Esophagus (tissue), 2 donors: Measurements from ENCODE around the gene PRDX1. TPM values are rescaled to one million over a fixed set of nuclear protein-coding genes. Genes with fewer than 3 reads are reported as not detected.
"Not testable (repeated sequence)": the region's sequence is repeated elsewhere in the genome, so short reads cannot be mapped to it uniquely, and the experiment has no call there.

Source experiments
- H3K27ac ChIP-seq, 2 donors: one replicate each; pipeline ENCODE4 v1.5.1; 2013; ENCODE audit warnings: low read depth in 2 of 2, mild to moderate bottlenecking in 2 of 2, inconsistent platforms in 1 of 2, low read length in 1 of 2, moderate library complexity in 1 of 2
- H3K27me3 ChIP-seq, 2 donors: one replicate each; pipeline ENCODE4 v1.6.1; 2013; ENCODE audit warnings: low read length in 2 of 2, control low read depth in 1 of 2, mild to moderate bottlenecking in 1 of 2; ENCODE audit not compliant: insufficient read depth in 2 of 2, control insufficient read depth in 1 of 2
- H3K36me3 ChIP-seq, 2 donors: one replicate each; pipeline ENCODE4 v1.6.1; 2013; ENCODE audit warnings: low read length in 1 of 2; ENCODE audit not compliant: control insufficient read depth in 2 of 2, insufficient read depth in 2 of 2
- H3K4me1 ChIP-seq, 2 donors: one replicate each; pipeline ENCODE4 v1.6.1; 2013; ENCODE audit warnings: low read length in 1 of 2; ENCODE audit not compliant: control insufficient read depth in 2 of 2, insufficient read depth in 2 of 2
- H3K4me3 ChIP-seq, 2 donors: one replicate each; pipeline ENCODE4 v1.5.1; 2013; ENCODE audit warnings: low read length in 2 of 2, mild to moderate bottlenecking in 2 of 2, low read depth in 1 of 2, moderate library complexity in 1 of 2
- H3K9me3 ChIP-seq, 2 donors: one replicate each; pipeline ENCODE4 v1.6.1; 2013; ENCODE audit warnings: mild to moderate bottlenecking in 2 of 2, low read depth in 1 of 2, low read length in 1 of 2, moderate library complexity in 1 of 2; ENCODE audit not compliant: control insufficient read depth in 2 of 2, insufficient read depth in 1 of 2
- WGBS, 2 donors: extraction: QIAGEN DNeasy Blood & Tissue Kit; methylation state at CpG; one replicate each; pipeline ENCODE4 v1.1.7; 2013; 5-methylcytosine and 5-hydroxymethylcytosine counted together
- polyA plus RNA-seq, 2 donors: library from polyadenylated mRNA; stranded (reverse); fragments of 200-250 nt; gene quantifications; one replicate each; pipeline ENCODE4 v1.2.3, GENCODE V29; 2013
- donor health status: healthy with polysubstance abuse.
- donor health status: Bipolar disorder and iron deficiency.

The PRDX1 gene
- polyA plus RNA-seq, 2 donors, result 1,018 to 1,250 TPM

DNA sequence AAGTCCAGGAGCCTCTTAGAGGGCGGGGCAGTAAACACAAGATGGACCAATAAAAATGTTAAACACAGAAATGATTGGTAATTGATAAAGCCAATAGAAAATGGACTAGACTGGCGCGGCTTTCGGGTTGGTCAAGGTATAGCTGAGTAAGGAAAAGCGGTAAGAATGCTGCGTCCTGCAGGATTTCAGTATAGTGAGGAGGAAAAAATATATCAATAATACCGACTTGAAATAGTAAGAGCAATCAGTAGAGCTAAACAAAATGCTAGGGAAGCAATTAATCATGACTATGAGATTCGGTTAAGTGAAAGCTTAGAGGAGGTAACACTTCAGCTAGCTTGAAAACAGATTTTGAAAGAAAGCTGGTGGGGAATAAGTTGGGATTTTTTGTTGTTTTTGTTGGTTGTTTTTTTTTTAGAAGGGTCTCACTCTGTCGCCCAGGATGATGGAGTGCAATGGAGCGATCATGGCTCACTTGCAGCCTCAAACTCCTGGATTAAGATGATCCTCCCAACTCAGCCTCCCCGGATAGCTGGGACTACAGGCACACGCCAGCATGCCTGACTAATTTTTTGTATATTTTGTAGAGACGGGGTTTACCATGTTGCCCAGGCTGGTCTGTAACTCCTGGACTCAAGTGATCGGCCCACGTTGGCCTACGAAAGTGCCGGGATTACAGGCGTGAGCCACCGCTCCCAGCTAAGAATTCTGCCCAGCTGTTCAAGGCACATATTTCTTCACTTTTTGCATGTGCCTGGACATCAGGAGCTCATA, 30.0 kb downstream of the PRDX1 start:
- H3K4me1 ChIP-seq, result peaks cover 3 to 5% of the 10 kb centered on the region in 2 donors
- peaks cover 0 to 4% of the 10 kb centered on the region in 2 donors for H3K36me3 ChIP-seq
- no peaks in the 10 kb centered on the region for H3K9me3 ChIP-seq
- H3K27ac ChIP-seq, result peak overlapping the region in 1 of 2 donors; percentile 51
- no peaks in the 10 kb centered on the region for H3K27me3 ChIP-seq
- H3K4me3 ChIP-seq, result peak overlapping the region in 1 of 2 donors; percentile 71
- 46 to 48% methylated on average over 19 of the region's 19 CpGs for WGBS, 2 donors

DNA sequence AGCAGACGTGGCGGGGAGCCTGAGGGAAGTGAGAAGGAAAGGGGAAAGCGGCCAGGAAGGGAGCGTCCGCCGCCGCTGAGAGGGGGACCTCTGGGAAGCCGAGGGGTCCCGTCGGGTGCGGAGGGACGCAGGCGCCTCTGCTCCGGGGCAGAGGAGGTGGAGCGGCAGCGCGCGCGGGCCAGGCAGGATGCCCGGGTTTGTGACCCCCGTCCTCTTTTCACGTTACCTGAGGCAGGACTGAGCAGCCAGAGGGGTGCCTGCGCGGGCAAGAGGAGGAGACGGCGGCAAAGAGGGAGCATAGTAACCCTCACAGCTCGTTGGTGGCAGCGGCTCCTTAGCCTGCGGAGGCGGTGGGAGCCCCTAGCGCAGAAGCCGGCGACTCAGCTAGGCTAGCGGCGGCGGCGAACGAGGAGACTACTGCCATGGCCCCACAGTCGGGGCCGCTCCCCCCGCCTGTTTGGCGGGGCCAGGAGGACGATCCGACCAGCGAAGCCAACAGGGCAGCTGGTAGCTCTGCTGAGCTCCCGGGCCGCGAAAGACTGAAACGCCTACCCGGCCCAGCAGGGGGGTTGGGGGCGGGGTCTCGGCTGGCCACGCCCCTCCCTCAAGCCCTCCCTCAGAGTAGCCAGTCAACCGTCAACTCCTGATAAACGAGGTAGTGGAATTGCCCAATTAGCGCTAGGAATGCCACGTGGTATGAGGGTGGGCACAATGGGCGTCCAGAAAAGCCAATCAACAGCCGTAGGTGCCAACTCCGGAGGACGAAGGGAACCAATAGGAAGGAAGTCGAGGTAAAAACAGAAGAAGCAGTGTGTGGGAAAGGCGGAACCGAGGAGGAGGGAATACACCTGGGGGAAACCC, 30.8 kb downstream of the PRDX1 start, which contains the start of gene TESK2:
Gene TESK2 (minus strand): TSS at position 538 of the 861 bp plus-strand sequence. CDS start 33,378 bp downstream, outside the sequence.
- 0% methylated on average over 63 to 64 of the region's 64 CpGs for WGBS, 2 donors
- Histone ChIP-seq H3K4me3 (peak within 1 kb of the TSS; percentile 71 to 78), H3K4me1 (peaks cover 0 to under 1% of the 10 kb centered on the region in 2 donors), H3K27ac (peak within 1 kb of the TSS; percentile 93 to 94), H3K36me3 (peaks cover 0 to 4% of the 10 kb centered on the region in 2 donors), H3K9me3 (no peaks in the 10 kb centered on the region), H3K27me3 (no peaks in the 10 kb centered on the region)

DNA sequence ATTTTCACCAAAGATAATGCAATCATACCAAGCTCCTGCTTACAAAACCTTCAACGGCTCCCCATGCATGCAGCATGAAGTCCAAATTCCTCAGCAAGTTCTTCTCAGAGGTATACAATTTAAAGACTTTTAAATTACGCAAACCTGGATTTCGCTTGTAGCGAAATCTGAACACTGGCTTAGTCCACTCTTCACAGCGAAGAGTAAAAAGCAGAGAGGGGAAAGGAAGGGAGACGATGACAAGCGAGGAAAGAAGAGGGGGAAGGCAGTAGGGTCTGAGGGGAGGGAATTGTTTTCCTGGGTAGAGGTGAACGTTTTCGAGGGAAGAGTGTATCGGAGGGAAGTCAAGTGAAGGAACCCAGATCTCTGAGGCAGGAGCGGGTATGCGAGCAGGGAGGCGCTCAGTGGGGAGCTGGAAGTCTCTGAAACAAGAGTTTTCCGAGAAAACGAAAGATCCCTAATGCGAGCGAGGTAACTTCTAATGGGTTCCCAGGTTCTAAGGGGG, 31.5 kb downstream of the PRDX1 start:
- Histone ChIP-seq H3K27ac (peak overlapping the region; percentile 93 to 94), H3K9me3 (no peaks in the 10 kb centered on the region)

DNA sequence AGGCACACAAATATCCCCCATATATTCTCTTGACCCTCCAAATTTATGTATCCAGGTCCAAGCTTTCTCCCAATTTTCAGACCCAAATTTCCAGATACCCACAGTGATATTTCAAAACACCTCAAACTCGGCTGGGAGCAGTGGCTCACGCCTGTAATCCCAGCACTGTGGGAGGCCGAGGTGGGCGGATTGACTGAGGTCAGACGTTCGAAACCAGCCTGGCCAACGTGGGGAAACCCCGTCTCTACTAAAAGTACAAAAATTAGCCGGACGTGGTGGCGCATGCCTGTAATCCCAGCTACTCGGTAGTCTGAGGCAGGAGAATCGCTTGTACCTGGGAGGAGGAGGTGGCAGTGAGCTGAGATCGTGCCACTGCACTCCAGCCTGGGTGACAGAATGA, 32.3 kb downstream of the PRDX1 start:
- peak overlapping the region in 1 of 2 donors; percentile 71 for H3K4me3 ChIP-seq
- not testable (repeated sequence) for H3K9me3 ChIP-seq, H3K27ac ChIP-seq, H3K27me3 ChIP-seq, H3K36me3 ChIP-seq, H3K4me1 ChIP-seq
- WGBS, 2 donors, result 37 to 45% methylated on average over 14 of the region's 14 CpGs

More for the DNA sequence above, 31.5 kb downstream of the PRDX1 start:
- Histone ChIP-seq H3K4me3 (peak overlapping the region; percentile 71 to 78), H3K27me3 (no peaks in the 10 kb centered on the region), H3K36me3 (peaks cover 0 to 3% of the 10 kb centered on the region in 2 donors), H3K4me1 (no peaks in the 10 kb centered on the region)
- WGBS, 2 donors, result 2 to 3% methylated on average over 17 of the region's 17 CpGs

DNA sequence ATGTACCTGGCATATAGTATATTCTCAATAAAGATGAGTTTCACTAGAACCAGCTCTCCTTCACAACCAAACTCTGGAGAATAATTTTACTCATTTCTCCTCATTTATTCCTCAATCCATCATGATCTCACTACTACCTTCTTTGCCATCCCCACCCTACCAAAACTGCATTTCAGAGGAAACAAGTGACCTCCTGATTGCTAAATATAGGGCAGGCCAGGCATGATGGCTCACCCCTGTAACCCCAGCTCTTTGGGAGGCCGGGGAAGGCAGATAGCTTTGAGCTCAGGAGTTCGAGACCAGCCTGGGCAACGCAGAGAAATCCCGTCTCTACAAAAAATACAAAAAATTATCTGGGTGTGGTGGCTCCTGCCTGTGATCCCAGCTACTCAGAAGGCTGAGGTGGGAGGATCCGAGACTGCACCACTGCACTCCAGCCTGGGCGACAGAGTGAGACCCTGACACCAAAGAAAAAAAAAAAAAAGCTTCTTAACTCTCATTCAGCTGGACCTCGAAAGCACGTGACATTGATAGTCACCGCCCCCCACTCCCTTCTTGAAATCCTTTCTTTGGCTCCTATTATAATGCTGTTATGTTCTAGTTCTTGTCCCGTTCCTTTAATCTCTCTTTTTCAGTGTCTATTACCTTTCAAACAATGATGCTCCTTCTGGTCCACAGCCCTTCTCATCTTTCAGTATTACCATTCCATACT, 32.9 kb downstream of the PRDX1 start:
- H3K4me1 ChIP-seq, result no peaks in the 10 kb centered on the region
- 65 to 67% methylated on average over 10 of the region's 10 CpGs for WGBS, 2 donors
- H3K27ac ChIP-seq, result no peak overlapping the region
- H3K9me3 ChIP-seq, result no peaks in the 10 kb centered on the region
- no peaks in the 10 kb centered on the region for H3K27me3 ChIP-seq
- no peak overlapping the region for H3K4me3 ChIP-seq
- H3K36me3 ChIP-seq, result no peaks in the 10 kb centered on the region

DNA sequence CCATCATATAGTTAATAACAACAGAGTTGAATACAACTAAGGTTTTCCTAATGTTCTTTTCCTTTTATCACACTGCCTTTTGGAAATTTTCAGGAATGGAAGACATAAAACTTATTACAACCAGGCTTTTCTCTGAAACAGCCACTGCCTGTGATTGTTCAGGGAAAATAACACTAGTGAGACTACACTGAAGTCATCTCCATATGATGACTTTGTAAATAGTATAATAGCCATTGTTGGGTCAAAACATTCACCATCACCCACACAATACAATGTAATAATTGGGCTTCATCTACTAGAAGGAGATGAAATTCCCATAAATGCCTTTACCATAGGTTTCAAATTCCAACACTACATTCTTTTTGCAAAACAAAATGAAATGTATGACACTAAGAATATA, 35.7 kb downstream of the PRDX1 start:
- Histone ChIP-seq H3K4me3 (no peak overlapping the region), H3K27ac (no peak overlapping the region), H3K9me3 (no peaks in the 10 kb centered on the region), H3K27me3 (no peaks in the 10 kb centered on the region), H3K36me3 (no peaks in the 10 kb centered on the region), H3K4me1 (no peaks in the 10 kb centered on the region)

DNA sequence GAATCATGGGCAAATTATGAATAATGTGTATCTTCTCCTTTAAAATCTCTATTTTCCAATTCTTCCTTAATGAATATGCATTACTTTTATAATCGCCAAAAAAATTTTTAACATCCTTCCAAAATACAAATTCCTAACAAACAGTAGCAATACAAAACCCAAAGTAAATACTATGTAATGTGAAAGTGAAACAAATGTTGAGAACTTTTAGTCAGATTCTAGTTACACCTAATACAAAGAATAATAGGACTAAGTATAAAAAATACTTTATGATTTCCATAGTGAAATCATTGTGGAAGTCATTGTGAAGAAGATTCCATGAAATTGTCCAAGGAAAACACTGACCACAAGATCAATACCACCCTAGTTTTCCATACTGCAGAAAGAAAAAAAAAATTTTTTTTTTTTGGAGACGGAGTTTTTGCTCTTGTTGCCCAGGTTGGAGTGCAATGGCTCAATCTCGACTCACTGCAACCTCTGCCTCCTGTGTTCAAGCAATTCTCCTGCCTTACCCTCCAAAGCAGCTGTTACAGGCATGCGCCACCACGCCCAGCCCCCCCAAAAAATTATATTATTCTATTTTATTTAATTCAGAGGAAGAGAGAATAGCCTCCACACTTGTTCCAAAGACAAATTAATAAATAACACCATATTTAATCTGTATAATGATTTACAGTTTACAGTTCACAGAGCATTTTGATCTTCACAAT, 42.5 kb downstream of the PRDX1 start:
- no peak overlapping the region for H3K27ac ChIP-seq
- no peaks in the 10 kb centered on the region for H3K27me3 ChIP-seq
- no peaks in the 10 kb centered on the region for H3K9me3 ChIP-seq
- H3K4me3 ChIP-seq, result no peak overlapping the region
- WGBS, 2 donors, result 64 to 71% methylated on average over 5 of the region's 5 CpGs
- no peaks in the 10 kb centered on the region for H3K4me1 ChIP-seq
- H3K36me3 ChIP-seq, result no peaks in the 10 kb centered on the region

DNA sequence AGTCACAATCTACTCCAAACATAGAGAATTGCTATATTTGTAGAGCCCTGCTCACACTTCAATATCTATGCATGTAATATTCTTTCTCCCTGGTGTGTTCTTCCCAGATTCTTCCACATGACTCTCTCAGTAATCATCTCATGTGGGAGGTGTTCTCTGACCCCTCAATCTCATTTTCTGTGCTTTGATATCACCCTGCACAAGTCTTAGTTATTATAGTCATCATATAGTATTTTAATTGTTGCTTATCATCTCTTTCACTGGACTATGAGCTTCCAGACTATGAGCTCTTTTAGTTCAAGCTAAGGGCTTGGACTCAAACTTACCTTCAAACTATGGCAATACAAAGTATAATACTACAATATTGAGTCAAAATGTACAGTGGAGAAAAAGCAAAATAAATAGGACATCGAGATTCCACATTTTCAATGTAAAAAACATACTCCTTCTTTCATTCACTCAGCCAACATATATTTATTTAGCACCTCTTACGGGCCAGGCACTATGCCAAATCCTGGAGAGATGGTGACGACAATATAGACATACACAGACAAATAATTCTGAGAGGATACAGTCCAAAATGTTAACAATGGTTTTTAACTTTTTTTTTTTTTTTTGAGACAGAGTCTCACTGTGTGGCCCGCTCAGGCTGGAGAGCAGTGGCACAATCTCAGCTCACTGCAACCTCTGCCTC, 43.4 kb downstream of the PRDX1 start:
- Histone ChIP-seq H3K4me1 (no peaks in the 10 kb centered on the region), H3K9me3 (no peaks in the 10 kb centered on the region), H3K27me3 (no peaks in the 10 kb centered on the region), H3K27ac (no peak overlapping the region), H3K36me3 (no peaks in the 10 kb centered on the region), H3K4me3 (no peak overlapping the region)
- WGBS, 2 donors, result 52 to 54% methylated on average over 4 of the region's 4 CpGs
